Right renal cortex interstitium (tissue), 3 donors: Measurements from ENCODE around the gene IRF6. TPM values are rescaled to one million over a fixed set of nuclear protein-coding genes. Genes with fewer than 3 reads are reported as not detected.

Experiments
- DNase-seq, 3 donors: peaks; one replicate each; pipeline ENCODE4 v3.0.0-alpha.2; 2013; ENCODE audit warnings: low read depth in 3 of 3, low spot score in 2 of 3
- polyA plus RNA-seq, 3 donors: library from polyadenylated mRNA; unstranded; fragments of 120-200 nt; gene quantifications; one replicate each; pipeline ENCODE4 v1.2.1, GENCODE V29; 2013; ENCODE audit not compliant: insufficient read length in 3 of 3

IRF6 gene
- polyA plus RNA-seq, 3 donors, result 17.3 to 20.7 (median 19.4) TPM

GRCh38 chr1:209737118-209737505 is 68.8 kb downstream of the IRF6 start:
- no peak for DNase-seq

- no peak for DNase-seq
Measured at GRCh38 chr1:209736490-209737117, 69.3 kb downstream of the IRF6 start.

Other genes with a start within 250 kb of the IRF6 start
- gene CAMK1G, start 222.4 kb downstream of the IRF6 start, polyA plus RNA-seq, result 1 to 10 TPM; 5.6 to 6.3 (median 6.2) TPM
- gene LAMB3, start 153.7 kb downstream of the IRF6 start, polyA plus RNA-seq, result 1 to 10 TPM in 1 of 3 donors, under 1 TPM in 2; 0.76 to 1.4 (median 0.92) TPM
- 10 to 100 TPM in 2 of 3 donors, 1 to 10 TPM in 1; 9.3 to 13.7 (median 12.0) TPM for gene G0S2, start 130.7 kb downstream of the IRF6 start, polyA plus RNA-seq
- under 1 TPM; 0.29 to 0.39 (median 0.33) TPM for gene HSD11B1, start 101.3 kb downstream of the IRF6 start, polyA plus RNA-seq
- 1 to 10 TPM; 1.6 to 2.0 (median 1.9) TPM for gene TRAF3IP3, start 50.1 kb downstream of the IRF6 start, polyA plus RNA-seq
- gene C1orf74, start 21.6 kb downstream of the IRF6 start, polyA plus RNA-seq, result 1 to 10 TPM; 3.6 to 4.3 (median 4.1) TPM
- gene UTP25, start 21.8 kb upstream of the IRF6 start, polyA plus RNA-seq, result 10 to 100 TPM in 2 of 3 donors, 1 to 10 TPM in 1; 9.9 to 11.1 (median 11.0) TPM
- under 1 TPM; 0.20 to 0.33 (median 0.25) TPM for gene SYT14, start 132.1 kb upstream of the IRF6 start, polyA plus RNA-seq